ENCODE data around the gene CPLX3.

CPLX3 gene

GRCh38 chr15:74830868-74831267, 4.4 kb downstream of the CPLX3 start:
- DNase-seq = peak; percentile 30

GRCh38 chr15:74831813-74832495, 5.5 kb downstream of the CPLX3 start:
- DNase-seq = no peak

- no peak for DNase-seq
These were observed 6.4 kb downstream of the CPLX3 start for GRCh38 chr15:74832826-74833225.

GRCh38 chr15:74833376-74834107, 7.1 kb downstream of the CPLX3 start:
- DNase-seq = peak; percentile 51

GRCh38 chr15:74835312-74835823, 8.9 kb downstream of the CPLX3 start:
- DNase-seq = peak; percentile 59

GRCh38 chr15:74836846-74837245, 10.4 kb downstream of the CPLX3 start:
- no peak for DNase-seq

GRCh38 chr15:74837482-74838136, 11.2 kb downstream of the CPLX3 start:
- no peak for DNase-seq

GRCh38 chr15:74838137-74838516, 11.7 kb downstream of the CPLX3 start:
- DNase-seq = no peak

- no peak for DNase-seq
These were observed 12.5 kb downstream of the CPLX3 start for GRCh38 chr15:74838746-74839525.

GRCh38 chr15:74839526-74840395, 13.3 kb downstream of the CPLX3 start:
- DNase-seq = no peak

GRCh38 chr15:74840851-74841775, 14.7 kb downstream of the CPLX3 start:
- no peak for DNase-seq

GRCh38 chr15:74841891-74842373, 15.5 kb downstream of the CPLX3 start:
- no peak for DNase-seq

- DNase-seq = peak; percentile 97
These were observed 16.4 kb downstream of the CPLX3 start, which contains the start of gene ULK3 for GRCh38 chr15:74842581-74843444. Gene ULK3, minus strand, starts transcription at chr15:74843156. Its CDS starts 51 bp downstream, at chr15:74843105.

GRCh38 chr15:74843445-74843828, 17.0 kb downstream of the CPLX3 start:
- DNase-seq = no peak

- DNase-seq = no peak
These were observed 17.5 kb downstream of the CPLX3 start for GRCh38 chr15:74843891-74844299.

- no peak for DNase-seq
These were observed 18.1 kb downstream of the CPLX3 start for GRCh38 chr15:74844319-74845207.

- DNase-seq = no peak
These were observed 18.8 kb downstream of the CPLX3 start for GRCh38 chr15:74845208-74845568.

GRCh38 chr15:74845581-74845980, 19.2 kb downstream of the CPLX3 start:
- DNase-seq = no peak

- DNase-seq = no peak
These were observed 21.0 kb downstream of the CPLX3 start for GRCh38 chr15:74847432-74847831.
